ENCODE results near the gene TTC7B. TPM values are rescaled to one million over a fixed set of nuclear protein-coding genes. Genes with fewer than 3 reads are reported as not detected.

Gene TTC7B
- total RNA-seq, 1 experiment from 2014 or later: 40.9 TPM

DNA sequence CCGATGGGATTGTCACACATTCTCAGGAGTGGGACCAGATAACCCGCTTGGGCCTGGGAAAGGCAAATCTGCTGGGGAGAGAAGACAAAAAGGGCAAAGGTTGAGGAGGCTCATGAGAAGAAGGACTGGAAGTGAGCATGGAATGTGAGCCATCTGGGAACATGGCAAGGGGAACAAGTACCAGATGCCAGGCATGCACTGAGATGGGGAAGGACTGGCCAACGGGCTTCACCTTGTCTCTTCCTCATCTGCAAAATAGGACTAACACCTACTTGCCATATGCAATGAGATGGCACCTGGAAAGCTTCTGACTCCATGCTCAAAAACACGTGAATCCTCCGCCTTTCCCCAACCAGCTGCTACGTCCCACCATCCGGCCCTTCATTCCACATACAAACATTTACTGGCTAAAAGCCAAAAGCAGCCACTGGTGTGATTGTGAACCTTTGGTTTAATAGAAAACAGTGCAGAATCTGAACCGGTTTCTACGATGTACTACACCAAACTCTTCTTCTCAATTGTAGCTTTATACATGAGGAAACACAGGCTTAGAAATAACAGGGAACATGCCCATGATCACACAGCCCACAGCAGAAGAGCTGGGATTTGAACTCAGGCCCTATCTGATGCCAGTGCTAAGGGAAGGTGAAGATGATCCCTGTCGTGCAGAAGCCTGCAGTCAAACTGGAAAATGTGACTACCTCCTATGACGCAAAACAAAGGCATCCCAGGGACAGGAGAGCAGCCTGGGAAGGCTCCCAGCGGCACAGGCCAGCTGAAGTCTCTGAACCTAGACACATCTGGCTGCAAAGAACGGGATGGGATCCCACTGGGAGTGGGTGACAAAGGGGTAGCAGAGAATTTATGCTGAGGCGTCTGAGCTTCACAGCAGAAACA, 112.1 kb downstream of the TTC7B start:
- Histone ChIP-seq H3K9me3 (ENCODE audit: control insufficient read depth, insufficient read depth, low read depth, low read length) (no peaks in the 10 kb centered on the region), H3K27ac (ENCODE audit: low read length) (no peak overlapping the region), H3K36me3 (ENCODE audit: control insufficient read depth, insufficient read depth, low read length) (no peaks in the 10 kb centered on the region), H3K4me3 (ENCODE audit: low read depth in 2 of 2, low read length in 2 of 2) (no peak overlapping the region), H3K4me1 (ENCODE audit: control insufficient read depth, insufficient read depth, low read length) (no peaks in the 10 kb centered on the region), H3K27me3 (ENCODE audit: control insufficient read depth, insufficient read depth, low read length) (no peaks in the 10 kb centered on the region)
- no TSS peak for BruUV-seq (replicated peaks)
- POLR2A ChIA-PET: no interaction called here
- TF ChIP-seq SIN3A (IDR thresholded peaks at IDR 0.05; ENCODE audit: borderline replicate concordance, insufficient read depth, low read depth, low read length) (no peak), REST (IDR thresholded peaks at IDR 0.05; ENCODE audit: insufficient read depth in 1 of 2, low read depth in 2 of 2, low read length in 1 of 2) (no peak), POLR2AphosphoS5 (IDR thresholded peaks at IDR 0.05; ENCODE audit: low read depth, low read length) (no peak), TCF7L2 (IDR thresholded peaks at IDR 0.05; ENCODE audit: low read depth, low read length) (no peak)
- TF ChIP-seq, protein P1, sequence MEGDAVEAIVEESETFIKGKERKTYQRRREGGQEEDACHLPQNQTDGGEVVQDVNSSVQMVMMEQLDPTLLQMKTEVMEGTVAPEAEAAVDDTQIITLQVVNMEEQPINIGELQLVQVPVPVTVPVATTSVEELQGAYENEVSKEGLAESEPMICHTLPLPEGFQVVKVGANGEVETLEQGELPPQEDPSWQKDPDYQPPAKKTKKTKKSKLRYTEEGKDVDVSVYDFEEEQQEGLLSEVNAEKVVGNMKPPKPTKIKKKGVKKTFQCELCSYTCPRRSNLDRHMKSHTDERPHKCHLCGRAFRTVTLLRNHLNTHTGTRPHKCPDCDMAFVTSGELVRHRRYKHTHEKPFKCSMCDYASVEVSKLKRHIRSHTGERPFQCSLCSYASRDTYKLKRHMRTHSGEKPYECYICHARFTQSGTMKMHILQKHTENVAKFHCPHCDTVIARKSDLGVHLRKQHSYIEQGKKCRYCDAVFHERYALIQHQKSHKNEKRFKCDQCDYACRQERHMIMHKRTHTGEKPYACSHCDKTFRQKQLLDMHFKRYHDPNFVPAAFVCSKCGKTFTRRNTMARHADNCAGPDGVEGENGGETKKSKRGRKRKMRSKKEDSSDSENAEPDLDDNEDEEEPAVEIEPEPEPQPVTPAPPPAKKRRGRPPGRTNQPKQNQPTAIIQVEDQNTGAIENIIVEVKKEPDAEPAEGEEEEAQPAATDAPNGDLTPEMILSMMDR (IDR thresholded peaks at IDR 0.05): no peak
- intact Hi-C loops (cut with micrococcal nuclease; ENCODE audit: unreplicated experiment): no loop called here
- no peak for DNase-seq (ENCODE audit: low read depth, low spot score)
- in situ Hi-C loops (cut with HindIII; ENCODE audit: low pct_unique_long_range_greater_than_20kb, low sequenced_read_pairs): no loop called here
- CTCF ChIA-PET: no interaction called here
- no peak for ATAC-seq

DNA sequence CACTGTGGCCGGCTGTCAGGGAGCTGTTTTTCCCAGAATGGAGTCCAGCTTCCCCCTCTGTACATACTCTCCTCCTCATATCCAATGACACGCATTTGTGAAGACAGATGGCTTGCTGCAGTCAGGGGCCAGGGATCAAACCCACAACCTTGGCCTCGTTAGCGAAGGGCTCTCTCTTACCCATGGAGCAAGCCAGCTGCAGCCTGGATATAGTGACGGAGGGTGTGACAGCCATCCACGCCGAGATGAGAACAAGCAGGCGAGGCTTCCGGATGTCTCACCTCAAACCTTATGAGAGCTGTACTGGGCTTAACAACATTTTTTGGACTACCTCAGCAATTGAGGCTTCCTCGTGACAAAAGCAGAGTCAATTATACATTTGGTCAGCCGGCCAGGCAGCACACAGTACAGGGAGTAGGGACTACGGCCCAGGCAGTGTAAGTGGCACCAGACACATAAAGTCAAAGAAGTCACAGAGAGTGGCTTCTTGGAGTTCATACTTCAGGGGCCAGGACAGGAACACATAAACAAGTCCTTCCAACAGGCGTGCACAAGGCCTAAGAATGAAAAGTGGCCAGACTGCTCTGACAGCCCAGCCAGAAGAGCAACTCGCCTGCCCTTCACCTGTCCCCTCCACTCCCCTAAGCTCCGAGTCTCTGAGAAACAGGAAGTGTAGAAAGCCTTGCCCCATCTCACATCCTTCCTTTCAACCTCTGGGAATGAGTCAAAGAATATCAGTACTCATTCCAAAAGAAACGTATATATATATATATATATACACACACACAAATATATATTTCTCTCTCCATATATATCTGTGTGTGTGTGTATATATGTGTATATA, 115.1 kb downstream of the TTC7B start:
- in situ Hi-C loops (cut with HindIII; ENCODE audit: low pct_unique_long_range_greater_than_20kb, low sequenced_read_pairs): no loop called here
- ATAC-seq: no peak
- intact Hi-C loops (cut with micrococcal nuclease; ENCODE audit: unreplicated experiment): no loop called here
- TF ChIP-seq SIN3A (IDR thresholded peaks at IDR 0.05; ENCODE audit: borderline replicate concordance, insufficient read depth, low read depth, low read length) (no peak), TCF7L2 (IDR thresholded peaks at IDR 0.05; ENCODE audit: low read depth, low read length) (no peak), POLR2AphosphoS5 (IDR thresholded peaks at IDR 0.05; ENCODE audit: low read depth, low read length) (no peak), REST (IDR thresholded peaks at IDR 0.05; ENCODE audit: insufficient read depth in 1 of 2, low read depth in 2 of 2, low read length in 1 of 2) (no peak)
- TF ChIP-seq, protein P1 (IDR thresholded peaks at IDR 0.05): no peak
- Histone ChIP-seq H3K9me3 (ENCODE audit: control insufficient read depth, insufficient read depth, low read depth, low read length) (no peaks in the 10 kb centered on the region), H3K27ac (ENCODE audit: low read length) (no peak overlapping the region), H3K4me1 (ENCODE audit: control insufficient read depth, insufficient read depth, low read length) (peaks cover 4% of the 10 kb centered on the region), H3K4me3 (ENCODE audit: low read depth in 2 of 2, low read length in 2 of 2) (no peak overlapping the region), H3K36me3 (ENCODE audit: control insufficient read depth, insufficient read depth, low read length) (no peaks in the 10 kb centered on the region), H3K27me3 (ENCODE audit: control insufficient read depth, insufficient read depth, low read length) (no peaks in the 10 kb centered on the region)
- BruUV-seq (replicated peaks): no TSS peak
- ChIA-PET CTCF (no interaction called here), POLR2A (no interaction called here)
- DNase-seq (ENCODE audit: low read depth, low spot score): no peak
